Effector memory CD8-positive, alpha-beta T cell (primary cell): ENCODE measurements around the gene TYK2.
A peak's percentile ranks its signal among the peaks of the same experiment; 100 is the strongest.

Experiments
- ATAC-seq: fragments of 150-1000 bp; cut with Tn5 transposase; replicated peaks from 2 replicates; pipeline ENCODE4 v1.10.0; 2021; ENCODE audit warnings: mild to moderate bottlenecking, moderate library complexity
- DNase-seq, 3 experiments: peaks; one replicate each; pipeline ENCODE4 v3.0.0; 2021
- H3K27ac Mint-ChIP-seq, 2 donors: one replicate each; pipeline ENCODE4 v1.8.0; 2022; ENCODE audit warnings: mild to moderate bottlenecking in 2 of 2, mixed read lengths in 2 of 2, moderate library complexity in 2 of 2
- H3K27me3 Mint-ChIP-seq, 2 donors: one replicate each; pipeline ENCODE4 v1.8.0; 2022; ENCODE audit warnings: mixed read lengths in 2 of 2
- H3K36me3 Mint-ChIP-seq: one replicate; pipeline ENCODE4 v1.8.0; 2022; ENCODE audit warnings: mild to moderate bottlenecking, moderate library complexity, mixed read lengths; ENCODE audit not compliant: insufficient read depth
- H3K4me1 Mint-ChIP-seq, 2 donors: one replicate each; pipeline ENCODE4 v1.8.0; 2022; ENCODE audit warnings: low read depth in 2 of 2, mixed read lengths in 2 of 2
- H3K4me3 Mint-ChIP-seq, 2 donors: one replicate each; pipeline ENCODE4 v1.8.0; 2022; ENCODE audit warnings: mild to moderate bottlenecking in 2 of 2, mixed read lengths in 2 of 2, moderate library complexity in 2 of 2
- H3K9me3 Mint-ChIP-seq, 2 donors: one replicate each; pipeline ENCODE4 v1.8.0; 2022; ENCODE audit warnings: mixed read lengths in 2 of 2

The TYK2 gene

GRCh38 chr19:10317045-10317856, 63.1 kb downstream of the TYK2 start:
- Mint-ChIP-seq H3K4me1 (peaks cover 12 to 13% of the 10 kb centered on the region in 2 donors), H3K27me3 (no peaks in the 10 kb centered on the region), H3K36me3 (peaks cover 31% of the 10 kb centered on the region), H3K4me3 (peak overlapping the region in 1 of 2 donors; percentile 23), H3K27ac (peak overlapping the region; percentile 73 to 88), H3K9me3 (no peaks in the 10 kb centered on the region)
- DNase-seq (no peak), ATAC-seq (no peak)

- Mint-ChIP-seq H3K27ac (peak overlapping the region; percentile 73 to 88), H3K27me3 (no peaks in the 10 kb centered on the region), H3K4me3 (peak overlapping the region; percentile 89 to 92), H3K4me1 (peaks cover 12 to 13% of the 10 kb centered on the region in 2 donors), H3K9me3 (no peaks in the 10 kb centered on the region), H3K36me3 (peaks cover 31% of the 10 kb centered on the region)
- DNase-seq (no peak), ATAC-seq (no peak)
Measured at GRCh38 chr19:10316229-10317044, 63.9 kb downstream of the TYK2 start.

- ATAC-seq (peak; percentile 92), DNase-seq (peak; percentile 85 to 91 (median 88))
- H3K36me3 Mint-ChIP-seq: peaks cover 27% of the 10 kb centered on the region
- peak within 1 kb of the TSS; percentile 89 to 92 for H3K4me3 Mint-ChIP-seq
- peak within 1 kb of the TSS; percentile 73 to 88 for H3K27ac Mint-ChIP-seq
- no peaks in the 10 kb centered on the region for H3K27me3 Mint-ChIP-seq
- no peaks in the 10 kb centered on the region for H3K9me3 Mint-ChIP-seq
- peaks cover 12 to 13% of the 10 kb centered on the region in 2 donors for H3K4me1 Mint-ChIP-seq
Measured at GRCh38 chr19:10315335-10316214, 64.8 kb downstream of the TYK2 start, which contains the start of gene FDX2. TSS of gene FDX2 (minus strand) at chr19:10316015. CDS start at chr19:10315996, 19 bp downstream.

- H3K27ac Mint-ChIP-seq: peak within 1 kb of the TSS in 1 of 2 donors; percentile 55
- no peaks in the 10 kb centered on the region for H3K4me1 Mint-ChIP-seq
- no peak within 1 kb of the TSS for H3K4me3 Mint-ChIP-seq
- ATAC-seq: no peak
- DNase-seq: no peak
- H3K36me3 Mint-ChIP-seq: peaks cover 6% of the 10 kb centered on the region
- H3K27me3 Mint-ChIP-seq: no peaks in the 10 kb centered on the region
- no peaks in the 10 kb centered on the region for H3K9me3 Mint-ChIP-seq
Measured at GRCh38 chr19:10309423-10309822, 70.9 kb downstream of the TYK2 start, which contains the start of gene ZGLP1. TSS of gene ZGLP1 (minus strand) at chr19:10309815.

- no peaks in the 10 kb centered on the region for H3K9me3 Mint-ChIP-seq
- H3K36me3 Mint-ChIP-seq: peaks cover 6% of the 10 kb centered on the region
- ATAC-seq: no peak
- no peaks in the 10 kb centered on the region for H3K4me1 Mint-ChIP-seq
- no peak for DNase-seq
- no peak overlapping the region for H3K4me3 Mint-ChIP-seq
- no peaks in the 10 kb centered on the region for H3K27me3 Mint-ChIP-seq
- no peak overlapping the region for H3K27ac Mint-ChIP-seq
Measured at GRCh38 chr19:10306327-10306726, 74.0 kb downstream of the TYK2 start.

- H3K27ac Mint-ChIP-seq: no peak overlapping the region
- H3K9me3 Mint-ChIP-seq: no peaks in the 10 kb centered on the region
- peaks cover 6% of the 10 kb centered on the region for H3K36me3 Mint-ChIP-seq
- no peak overlapping the region for H3K4me3 Mint-ChIP-seq
- no peak for ATAC-seq
- no peak for DNase-seq
- no peaks in the 10 kb centered on the region for H3K4me1 Mint-ChIP-seq
- H3K27me3 Mint-ChIP-seq: no peaks in the 10 kb centered on the region
Measured at GRCh38 chr19:10305139-10305806, 75.1 kb downstream of the TYK2 start.
